GM21528 (cell line): ENCODE measurements around the gene MRPL39.

ENCODE experiments used
- ATAC-seq: cut with Tn5 transposase; IDR thresholded peaks from one replicate; pipeline ENCODE4 v1.9.1; 2021; ENCODE audit warnings: mild to moderate bottlenecking, moderate library complexity; ENCODE audit not compliant: unreplicated experiment, low FRiP score

The MRPL39 gene

GRCh38 chr21:25615880-25616279, 8.6 kb upstream of the MRPL39 start:
- no peak for ATAC-seq

- ATAC-seq: no peak
Observed at GRCh38 chr21:25614441-25614840, 7.2 kb upstream of the MRPL39 start.

GRCh38 chr21:25608044-25608737, 910 bp upstream of the MRPL39 start:
- peak; percentile 85 for ATAC-seq

- ATAC-seq: no peak
Observed at GRCh38 chr21:25589887-25590286, 17.4 kb downstream of the MRPL39 start.

- ATAC-seq: no peak
Observed at GRCh38 chr21:25586791-25587190, 20.5 kb downstream of the MRPL39 start.

- no peak for ATAC-seq
Observed at GRCh38 chr21:25586326-25586725, 21.0 kb downstream of the MRPL39 start.

GRCh38 chr21:25584833-25585676, 22.2 kb downstream of the MRPL39 start:
- ATAC-seq: no peak

GRCh38 chr21:25583370-25584130, 23.7 kb downstream of the MRPL39 start:
- no peak for ATAC-seq

- ATAC-seq: no peak
Observed at GRCh38 chr21:25582888-25583287, 24.4 kb downstream of the MRPL39 start.

- ATAC-seq: no peak
Observed at GRCh38 chr21:25582164-25582790, 25.0 kb downstream of the MRPL39 start.

- ATAC-seq: no peak
Observed at GRCh38 chr21:25581582-25581981, 25.7 kb downstream of the MRPL39 start.

- ATAC-seq: no peak
Observed at GRCh38 chr21:25580912-25581260, 26.4 kb downstream of the MRPL39 start.

- ATAC-seq: no peak
Observed at GRCh38 chr21:25579226-25580013, 27.9 kb downstream of the MRPL39 start.

GRCh38 chr21:25578056-25578961, 29.0 kb downstream of the MRPL39 start:
- ATAC-seq: no peak

GRCh38 chr21:25577424-25578055, 29.7 kb downstream of the MRPL39 start:
- no peak for ATAC-seq

GRCh38 chr21:25573409-25574206, 33.7 kb downstream of the MRPL39 start:
- peak; percentile 33 for ATAC-seq

- peak; percentile 50 for ATAC-seq
Observed at GRCh38 chr21:25572861-25573310, 34.4 kb downstream of the MRPL39 start.

GRCh38 chr21:25571726-25572121, 35.6 kb downstream of the MRPL39 start:
- no peak for ATAC-seq
